Uterus (tissue), 2 donors: Measurements from ENCODE around the gene SHB.

Experiments
- POLR2A ChIP-seq, 2 donors: fragments of 450-650 bp; IDR thresholded peaks; one replicate each; pipeline ENCODE4 v1.6.1; 2016; ENCODE audit warnings: antibody characterized with exemption in 2 of 2, mild to moderate bottlenecking in 1 of 2, moderate library complexity in 1 of 2
- TF ChIP-seq, protein P1 (sequence below), 4 experiments: fragments of 200-600 bp in 2 of 4; fragments of 450-650 bp in 2 of 4; sonication (generic) in 2 of 4; IDR thresholded peaks; one replicate each; pipeline ENCODE4 v1.5.1; 2016 to 2019; ENCODE audit warnings: antibody characterized with exemption in 4 of 4, mild to moderate bottlenecking in 2 of 4, moderate library complexity in 1 of 4

DNA sequence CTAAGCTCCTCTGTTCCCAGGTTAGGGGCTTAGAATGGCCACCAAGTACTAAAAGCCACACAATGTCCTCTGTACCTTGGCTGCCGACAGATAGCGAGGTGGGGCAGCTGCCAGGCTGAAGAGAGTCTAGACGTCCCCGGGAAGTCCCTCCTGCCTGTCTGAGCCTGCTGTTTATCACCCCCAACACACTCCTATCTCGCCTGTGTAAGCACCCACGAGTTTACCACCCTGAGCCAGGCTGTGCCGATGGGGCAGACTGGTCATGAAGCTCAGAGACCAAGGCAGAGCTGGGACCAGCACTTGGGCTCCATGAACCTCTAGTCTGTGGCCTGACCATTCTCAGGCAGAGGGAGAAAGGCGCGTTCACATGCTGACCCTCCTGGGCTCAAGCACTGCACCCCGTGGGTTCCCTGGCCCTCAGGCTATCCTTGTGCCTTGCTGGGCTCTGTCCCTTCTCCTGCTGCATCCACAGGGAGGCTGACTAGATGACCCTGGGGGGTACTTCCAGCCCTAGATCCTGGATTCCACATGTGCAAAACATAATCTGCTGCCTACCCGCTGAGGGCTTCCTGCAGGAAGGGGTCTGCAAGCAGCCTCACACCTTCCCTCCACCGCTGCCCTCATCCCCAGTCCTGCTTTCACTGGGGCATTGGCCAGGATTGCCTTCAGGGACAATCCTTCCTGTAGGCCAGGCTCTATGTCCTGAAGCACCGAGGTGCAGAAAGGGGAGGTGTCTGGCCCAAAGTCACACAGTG lies 146.5 kb downstream of the SHB start:
- TF ChIP-seq POLR2A (IDR thresholded peaks at IDR 0.05), result no peak
- TF ChIP-seq, protein P1, sequence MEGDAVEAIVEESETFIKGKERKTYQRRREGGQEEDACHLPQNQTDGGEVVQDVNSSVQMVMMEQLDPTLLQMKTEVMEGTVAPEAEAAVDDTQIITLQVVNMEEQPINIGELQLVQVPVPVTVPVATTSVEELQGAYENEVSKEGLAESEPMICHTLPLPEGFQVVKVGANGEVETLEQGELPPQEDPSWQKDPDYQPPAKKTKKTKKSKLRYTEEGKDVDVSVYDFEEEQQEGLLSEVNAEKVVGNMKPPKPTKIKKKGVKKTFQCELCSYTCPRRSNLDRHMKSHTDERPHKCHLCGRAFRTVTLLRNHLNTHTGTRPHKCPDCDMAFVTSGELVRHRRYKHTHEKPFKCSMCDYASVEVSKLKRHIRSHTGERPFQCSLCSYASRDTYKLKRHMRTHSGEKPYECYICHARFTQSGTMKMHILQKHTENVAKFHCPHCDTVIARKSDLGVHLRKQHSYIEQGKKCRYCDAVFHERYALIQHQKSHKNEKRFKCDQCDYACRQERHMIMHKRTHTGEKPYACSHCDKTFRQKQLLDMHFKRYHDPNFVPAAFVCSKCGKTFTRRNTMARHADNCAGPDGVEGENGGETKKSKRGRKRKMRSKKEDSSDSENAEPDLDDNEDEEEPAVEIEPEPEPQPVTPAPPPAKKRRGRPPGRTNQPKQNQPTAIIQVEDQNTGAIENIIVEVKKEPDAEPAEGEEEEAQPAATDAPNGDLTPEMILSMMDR (IDR thresholded peaks at IDR 0.05), result no peak
